ENCODE results near the gene BRPF1. TPM values are rescaled to one million over a fixed set of nuclear protein-coding genes. Genes with fewer than 3 reads are reported as not detected.

Gene BRPF1
- total RNA-seq, 1 experiment from 2014 or later: 23.6 TPM

DNA sequence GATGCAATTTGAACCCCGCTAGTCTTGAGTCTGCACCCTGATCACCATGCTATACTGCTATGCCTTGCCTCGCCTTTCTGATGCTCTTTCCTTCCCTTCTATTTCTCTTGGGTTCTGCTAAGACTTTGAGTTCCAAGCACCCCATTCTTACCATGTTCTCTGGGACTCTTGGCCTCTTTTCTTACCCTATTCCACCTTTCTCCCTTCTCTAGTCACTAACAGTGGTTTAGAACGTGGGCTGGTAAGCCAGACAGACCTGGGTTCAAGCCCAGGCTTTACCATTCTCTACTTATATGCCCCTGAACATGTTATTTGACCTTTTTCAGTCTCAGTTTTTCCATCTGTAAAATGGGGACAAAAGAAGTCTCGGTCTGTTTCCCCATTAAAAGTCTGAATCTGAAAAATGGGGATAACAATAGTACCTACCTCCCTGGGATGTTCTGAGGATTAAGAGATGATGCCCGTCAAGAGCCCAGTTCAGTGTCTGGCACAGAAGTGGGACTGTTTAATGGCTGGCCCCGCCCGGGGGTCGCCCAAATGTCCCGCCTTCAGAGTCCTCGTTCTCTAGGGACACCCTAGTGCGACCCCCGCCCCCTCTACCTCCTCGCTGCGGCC lies 60.4 kb downstream of the BRPF1 start:
- peak overlapping the region; percentile 93 for H3K4me2 ChIP-seq (ENCODE audit: low read length)
- H3K27me3 ChIP-seq (ENCODE audit: insufficient read depth, low read length): no peaks in the 10 kb centered on the region
- peak overlapping the region; percentile 82 for H3K27ac ChIP-seq (ENCODE audit: low read depth, low read length)
- TF ChIP-seq SIN3A (IDR thresholded peaks at IDR 0.05; ENCODE audit: low read depth) (peak; percentile 58; the same call in 1 of the 2 replicates), TCF7L2 (IDR thresholded peaks at IDR 0.05; ENCODE audit: borderline replicate concordance, extremely low read depth, insufficient read depth, insufficient read length) (no peak), ZFX (IDR thresholded peaks at IDR 0.05) (peak; percentile 27; the same call in 1 of the 2 replicates)
- peaks cover 10 to 19% of the 10 kb centered on the region in 2 experiments; a peak in 2 of 4 replicates for H3K36me3 ChIP-seq (ENCODE audit: control insufficient read depth in 1 of 2, insufficient read depth in 2 of 2, low read length in 2 of 2)
- ChIA-PET POLR2A (interaction anchor here (0.8 to 1.2 kb wide), 2 partner anchors 15 to 73 kb away, joined by 3 to 5 read pairs; no protein-coding TSS in a partner anchor), CTCF (interaction anchor here (0.9 to 1.3 kb wide), 4 partner anchors 9 to 288 kb away, joined by 3 to 5 read pairs (median 4); no protein-coding TSS in a partner anchor), RAD21 (ENCODE audit: low non-redundant PET in 1 of 2, low total read pairs in 2 of 2, uncharacterized antibody in 2 of 2, unreplicated experiment in 2 of 2) (no interaction called here)
- DNase-seq (ENCODE audit: low read depth, low spot score): no peak
- H3K9ac ChIP-seq (ENCODE audit: low read length): peak overlapping the region; percentile 97
- no peak overlapping the region for H2AFZ ChIP-seq (ENCODE audit: low read depth, low read length, poor library complexity, severe bottlenecking)
- BruUV-seq (replicated peaks): TSS peak; percentile 73
- H3K4me1 ChIP-seq (ENCODE audit: control insufficient read depth in 1 of 2, insufficient read depth in 2 of 2, low read length in 2 of 2): peaks cover 0 to 18% of the 10 kb centered on the region in 2 experiments; a peak in 3 of 4 replicates
- H3K4me3 ChIP-seq (replicated peaks in 1 of 2; ENCODE audit: low read depth in 1 of 2, low read length in 2 of 2): peak overlapping the region; percentile 81 to 87
- intact Hi-C loops (cut with micrococcal nuclease): loop anchor here (2.0 kb wide), 1 partner anchor 61 kb away; the partner anchor contains the start of gene BRPF1
- no peaks in the 10 kb centered on the region for H3K9me2 ChIP-seq (ENCODE audit: insufficient read depth)
- no peak for ATAC-seq
- H3K9me3 ChIP-seq (ENCODE audit: control insufficient read depth in 1 of 2, insufficient read depth in 1 of 2, low read depth in 1 of 2, low read length in 2 of 2): no peaks in the 10 kb centered on the region
- no peaks in the 10 kb centered on the region for H4K20me1 ChIP-seq (ENCODE audit: insufficient read depth)
- H3K79me2 ChIP-seq (ENCODE audit: insufficient read depth, low read length): peaks cover 47% of the 10 kb centered on the region

DNA sequence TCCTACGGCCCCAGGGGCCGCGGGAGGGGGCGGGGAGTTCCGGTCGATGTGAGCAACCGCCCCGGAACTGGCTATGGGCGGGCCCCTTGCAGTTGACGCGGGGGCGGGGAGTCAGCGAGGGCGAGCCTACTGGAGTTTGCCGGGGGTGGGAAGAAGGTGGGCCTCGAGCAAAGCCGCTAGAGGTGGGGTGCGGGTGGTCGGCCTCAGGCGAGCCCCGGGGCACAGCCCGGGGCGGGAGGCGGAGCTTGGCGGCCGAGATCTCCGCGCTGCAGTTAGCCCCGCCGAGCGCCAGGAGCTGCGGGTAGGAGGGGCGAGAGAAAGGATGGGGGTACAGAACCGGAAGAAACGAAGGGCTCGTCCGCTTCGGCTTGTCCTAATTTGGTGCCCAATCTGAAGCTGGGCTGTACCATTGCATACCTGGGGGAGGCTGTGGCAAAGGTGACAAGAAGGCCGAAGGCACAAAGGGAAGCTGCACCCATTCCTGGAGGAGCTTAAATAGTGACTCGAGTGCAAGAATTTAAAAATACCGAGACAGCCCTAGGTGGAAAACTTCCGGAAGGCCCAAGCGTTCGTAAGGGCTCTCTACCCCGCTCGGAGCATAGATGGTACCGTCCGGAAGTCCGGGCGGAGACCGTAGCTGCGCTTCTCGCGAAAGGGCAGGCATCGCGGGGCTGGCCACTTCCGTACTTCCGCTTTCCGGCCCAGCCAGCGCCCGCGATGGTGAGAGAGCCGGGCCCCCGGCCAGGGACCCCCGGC lies 61.0 kb downstream of the BRPF1 start, which contains the start of the genes ARPC4 and TADA3:
ARPC4 (plus strand) TSS at position 678 of the 756 bp plus-strand sequence; CDS start at position 718, 40 bp downstream.
TADA3 (minus strand) TSS at position 69 of the 756 bp plus-strand sequence. CDS start 1,007 bp downstream, outside the sequence.
- no TSS peak for BruUV-seq (replicated peaks)
- intact Hi-C loops (cut with micrococcal nuclease): loop anchor here (2.0 kb wide), 1 partner anchor 62 kb away; the partner anchor contains the start of gene BRPF1
- Histone ChIP-seq H3K9ac (ENCODE audit: low read length) (peak within 1 kb of the TSS; percentile 97), H3K9me2 (ENCODE audit: insufficient read depth) (no peaks in the 10 kb centered on the region), H3K79me2 (ENCODE audit: insufficient read depth, low read length) (peaks cover 54% of the 10 kb centered on the region), H4K20me1 (ENCODE audit: insufficient read depth) (no peaks in the 10 kb centered on the region), H3K27ac (ENCODE audit: low read depth, low read length) (peak within 1 kb of the TSS; percentile 82), H3K9me3 (ENCODE audit: control insufficient read depth in 1 of 2, insufficient read depth in 1 of 2, low read depth in 1 of 2, low read length in 2 of 2) (no peaks in the 10 kb centered on the region), H3K4me1 (ENCODE audit: control insufficient read depth in 1 of 2, insufficient read depth in 2 of 2, low read length in 2 of 2) (peaks cover 0 to 18% of the 10 kb centered on the region in 2 experiments; a peak in 3 of 4 replicates), H2AFZ (ENCODE audit: low read depth, low read length, poor library complexity, severe bottlenecking) (no peak within 1 kb of the TSS), H3K36me3 (ENCODE audit: control insufficient read depth in 1 of 2, insufficient read depth in 2 of 2, low read length in 2 of 2) (peaks cover 13 to 23% of the 10 kb centered on the region in 2 experiments; a peak in 3 of 4 replicates), H3K4me2 (ENCODE audit: low read length) (peak within 1 kb of the TSS; percentile 93), H3K27me3 (ENCODE audit: insufficient read depth, low read length) (no peaks in the 10 kb centered on the region), H3K4me3 (replicated peaks in 1 of 2; ENCODE audit: low read depth in 1 of 2, low read length in 2 of 2) (peak within 1 kb of the TSS; percentile 81 to 87)
- ChIA-PET RAD21 (ENCODE audit: low non-redundant PET in 1 of 2, low total read pairs in 2 of 2, uncharacterized antibody in 2 of 2, unreplicated experiment in 2 of 2) (no interaction called here), CTCF (interaction anchor here (0.5 to 1.3 kb wide), 7 partner anchors 10 to 530 kb away, joined by 3 to 5 read pairs (median 4); no protein-coding TSS in a partner anchor), POLR2A (interaction anchor here (0.6 to 1.2 kb wide), 5 partner anchors 16 to 1292 kb away, joined by 3 to 5 read pairs (median 4); partner anchors contain the start of gene CRELD1)
- ATAC-seq: peak; percentile 88
- peak; percentile 94 for DNase-seq (ENCODE audit: low read depth, low spot score)
- TF ChIP-seq CBX3 (IDR thresholded peaks at IDR 0.05; ENCODE audit: low read depth) (no peak), ZFX (IDR thresholded peaks at IDR 0.05) (no peak), RAD21 (IDR thresholded peaks at IDR 0.05; ENCODE audit: low read depth) (no peak), SP1 (IDR thresholded peaks at IDR 0.05; ENCODE audit: low read depth) (peak; percentile 70), EGR1 (IDR thresholded peaks at IDR 0.05; ENCODE audit: low read depth) (peak; percentile 96), POLR2AphosphoS5 (IDR thresholded peaks at IDR 0.05; ENCODE audit: low read depth, low read length) (peak; percentile 89), SIN3A (IDR thresholded peaks at IDR 0.05; ENCODE audit: low read depth) (peak; percentile 15; the same call in 1 of the 2 replicates)
- TF ChIP-seq, protein P1, sequence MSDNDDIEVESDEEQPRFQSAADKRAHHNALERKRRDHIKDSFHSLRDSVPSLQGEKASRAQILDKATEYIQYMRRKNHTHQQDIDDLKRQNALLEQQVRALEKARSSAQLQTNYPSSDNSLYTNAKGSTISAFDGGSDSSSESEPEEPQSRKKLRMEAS (IDR thresholded peaks at IDR 0.05): no peak; the same call in 1 of the 2 replicates
- TF ChIP-seq, protein P2, sequence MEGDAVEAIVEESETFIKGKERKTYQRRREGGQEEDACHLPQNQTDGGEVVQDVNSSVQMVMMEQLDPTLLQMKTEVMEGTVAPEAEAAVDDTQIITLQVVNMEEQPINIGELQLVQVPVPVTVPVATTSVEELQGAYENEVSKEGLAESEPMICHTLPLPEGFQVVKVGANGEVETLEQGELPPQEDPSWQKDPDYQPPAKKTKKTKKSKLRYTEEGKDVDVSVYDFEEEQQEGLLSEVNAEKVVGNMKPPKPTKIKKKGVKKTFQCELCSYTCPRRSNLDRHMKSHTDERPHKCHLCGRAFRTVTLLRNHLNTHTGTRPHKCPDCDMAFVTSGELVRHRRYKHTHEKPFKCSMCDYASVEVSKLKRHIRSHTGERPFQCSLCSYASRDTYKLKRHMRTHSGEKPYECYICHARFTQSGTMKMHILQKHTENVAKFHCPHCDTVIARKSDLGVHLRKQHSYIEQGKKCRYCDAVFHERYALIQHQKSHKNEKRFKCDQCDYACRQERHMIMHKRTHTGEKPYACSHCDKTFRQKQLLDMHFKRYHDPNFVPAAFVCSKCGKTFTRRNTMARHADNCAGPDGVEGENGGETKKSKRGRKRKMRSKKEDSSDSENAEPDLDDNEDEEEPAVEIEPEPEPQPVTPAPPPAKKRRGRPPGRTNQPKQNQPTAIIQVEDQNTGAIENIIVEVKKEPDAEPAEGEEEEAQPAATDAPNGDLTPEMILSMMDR (IDR thresholded peaks at IDR 0.05 in 2 of 3, conservative IDR thresholded peaks at IDR 0.05 in 1 of 3; ENCODE audit: borderline replicate concordance in 1 of 3, insufficient read depth in 1 of 3, low read depth in 2 of 3, low read length in 2 of 3): 0 out of 6 replicates have a peak, but pooled peaks of 1 of the 3 experiments have one; percentile 1
- TF ChIP-seq, protein P3, sequence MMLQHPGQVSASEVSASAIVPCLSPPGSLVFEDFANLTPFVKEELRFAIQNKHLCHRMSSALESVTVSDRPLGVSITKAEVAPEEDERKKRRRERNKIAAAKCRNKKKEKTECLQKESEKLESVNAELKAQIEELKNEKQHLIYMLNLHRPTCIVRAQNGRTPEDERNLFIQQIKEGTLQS (IDR thresholded peaks at IDR 0.05): no peak
